H9 (cell line): ENCODE results near the gene TSC22D1. TPM values are rescaled to one million over a fixed set of nuclear protein-coding genes. Genes with fewer than 3 reads are reported as not detected.

Source experiments
- DNase-seq: peaks from one replicate; pipeline ENCODE4 v3.0.0-alpha.2; 2017
- H2AFZ ChIP-seq: one replicate; pipeline ENCODE4 v1.6.1; 2013; ENCODE audit warnings: mild to moderate bottlenecking, low read length, control low read depth, moderate library complexity
- H2AK5ac ChIP-seq: 2 replicates; pipeline ENCODE4 v1.6.1; 2013; ENCODE audit warnings: low read length, control low read depth, mixed read lengths; ENCODE audit not compliant: insufficient read length
- H2BK120ac ChIP-seq: one replicate; pipeline ENCODE4 v1.6.1; 2013; ENCODE audit warnings: low read depth, mild to moderate bottlenecking, low read length, control low read depth, inconsistent platforms; ENCODE audit not compliant: poor library complexity, severe bottlenecking
- H2BK12ac ChIP-seq: 2 replicates; pipeline ENCODE4 v1.6.1; 2013; ENCODE audit warnings: low read length, control low read depth, mixed read lengths, low read depth; ENCODE audit not compliant: insufficient read length
- H2BK15ac ChIP-seq: 2 replicates; pipeline ENCODE4 v1.6.1; 2013; ENCODE audit warnings: low read depth, low read length, control low read depth
- H2BK20ac ChIP-seq: one replicate; pipeline ENCODE4 v1.6.1; 2013; ENCODE audit warnings: low read depth, mild to moderate bottlenecking, low read length, control low read depth, inconsistent platforms; ENCODE audit not compliant: poor library complexity, severe bottlenecking
- H2BK5ac ChIP-seq: 2 replicates; pipeline ENCODE4 v1.6.1; 2013; ENCODE audit warnings: low read length, control low read depth, mixed read lengths; ENCODE audit not compliant: insufficient read length
- H3K14ac ChIP-seq: 2 replicates; pipeline ENCODE4 v1.6.1; 2013; ENCODE audit warnings: low read length, control low read depth; ENCODE audit not compliant: insufficient read depth
- H3K18ac ChIP-seq: 2 replicates; pipeline ENCODE4 v1.6.1; 2013; ENCODE audit warnings: low read depth, mild to moderate bottlenecking, mixed read lengths, low read length, control low read depth; ENCODE audit not compliant: insufficient read length
- H3K23ac ChIP-seq: 2 replicates; pipeline ENCODE4 v1.6.1; 2013; ENCODE audit warnings: low read length, control low read depth, mixed read lengths, low read depth; ENCODE audit not compliant: insufficient read length
- H3K23me2 ChIP-seq: 2 replicates; pipeline ENCODE4 v1.6.1; 2013; ENCODE audit warnings: low read depth, mild to moderate bottlenecking, mixed read lengths, low read length, control low read depth; ENCODE audit not compliant: insufficient read length, poor library complexity, severe bottlenecking
- H3K27ac ChIP-seq: 2 replicates; pipeline ENCODE4 v1.5.1; 2013; ENCODE audit warnings: low read length, control low read depth, mixed read lengths, low read depth; ENCODE audit not compliant: insufficient read length
- H3K27me3 ChIP-seq: 2 replicates; pipeline ENCODE4 v1.6.1; 2013; ENCODE audit warnings: low read length, control low read depth, inconsistent platforms; ENCODE audit not compliant: insufficient read depth
- H3K4ac ChIP-seq: 2 replicates; pipeline ENCODE4 v1.6.1; 2013; ENCODE audit warnings: low read depth, mild to moderate bottlenecking, control low read depth, inconsistent platforms, low read length, moderate library complexity
- H3K4me1 ChIP-seq: 2 replicates; pipeline ENCODE4 v1.6.1; 2013; ENCODE audit warnings: low read length, control low read depth, inconsistent platforms; ENCODE audit not compliant: insufficient read depth
- H3K4me2 ChIP-seq: 2 replicates; pipeline ENCODE4 v1.6.1; 2013; ENCODE audit warnings: low read length, control low read depth, mixed read lengths; ENCODE audit not compliant: insufficient read length, insufficient read depth
- H3K56ac ChIP-seq: 2 replicates; pipeline ENCODE4 v1.6.1; 2013; ENCODE audit warnings: low read depth, mild to moderate bottlenecking, mixed read lengths, low read length, control low read depth; ENCODE audit not compliant: insufficient read length
- H3K79me1 ChIP-seq: 2 replicates; pipeline ENCODE4 v1.6.1; 2013; ENCODE audit warnings: low read depth, mild to moderate bottlenecking, moderate library complexity, low read length, control low read depth, inconsistent platforms; ENCODE audit not compliant: insufficient read depth, poor library complexity, severe bottlenecking
- H3K79me2 ChIP-seq: 2 replicates; pipeline ENCODE4 v1.6.1; 2013; ENCODE audit warnings: low read length, control low read depth, inconsistent platforms; ENCODE audit not compliant: insufficient read depth
- H3K9ac ChIP-seq: 2 replicates; pipeline ENCODE4 v1.6.1; 2013; ENCODE audit warnings: low read length, control low read depth, mixed read lengths; ENCODE audit not compliant: insufficient read length; ENCODE audit errors: extremely low read depth
- H3K9me3 ChIP-seq: one replicate; pipeline ENCODE4 v1.6.1; 2013; ENCODE audit warnings: low read depth, low read length, inconsistent platforms; ENCODE audit not compliant: control insufficient read depth
- H3T11ph ChIP-seq: one replicate; pipeline ENCODE4 v1.6.1; 2013; ENCODE audit warnings: mild to moderate bottlenecking, low read length, control low read depth, inconsistent platforms
- H4K20me1 ChIP-seq: one replicate; pipeline ENCODE4 v1.6.1; 2013; ENCODE audit not compliant: control insufficient read depth, insufficient read length, insufficient read depth
- H4K5ac ChIP-seq: 2 replicates; pipeline ENCODE4 v1.6.1; 2013; ENCODE audit warnings: low read depth, mild to moderate bottlenecking, mixed read lengths, low read length, control low read depth; ENCODE audit not compliant: insufficient read length
- H4K8ac ChIP-seq: replicated peaks from 2 replicates; pipeline ENCODE4 v1.6.1; 2013; ENCODE audit warnings: low read length, control low read depth, mixed read lengths, low read depth; ENCODE audit not compliant: insufficient read length
- H4K91ac ChIP-seq: 2 replicates; pipeline ENCODE4 v1.6.1; 2013; ENCODE audit warnings: low read depth, mild to moderate bottlenecking, moderate library complexity, mixed read lengths, low read length, control low read depth; ENCODE audit not compliant: insufficient read length
- H3K27ac Mint-ChIP-seq, 3 experiments: 2 replicates in 2 of 3; 3 replicates in 1 of 3; pipeline ENCODE4 v1.8.0; 2020 to 2021; ENCODE audit warnings: mixed read lengths in 3 of 3, mild to moderate bottlenecking in 1 of 3, moderate library complexity in 1 of 3
- H3K27me3 Mint-ChIP-seq: 2 replicates; pipeline ENCODE4 v1.8.0; 2021; ENCODE audit warnings: low read depth, mild to moderate bottlenecking, moderate library complexity, mixed read lengths
- H3K36me3 Mint-ChIP-seq, 3 experiments: 2 replicates in 2 of 3; 3 replicates in 1 of 3; pipeline ENCODE4 v1.8.0; 2020 to 2021; ENCODE audit warnings: low read depth in 3 of 3, mixed read lengths in 3 of 3; ENCODE audit not compliant: insufficient read depth in 1 of 3
- H3K4me1 Mint-ChIP-seq, 2 experiments: 2 replicates each; pipeline ENCODE4 v1.8.0; 2020; ENCODE audit warnings: mixed read lengths in 2 of 2
- H3K4me3 Mint-ChIP-seq, 2 experiments: 2 replicates in 1 of 2; 3 replicates in 1 of 2; pipeline ENCODE4 v1.8.0; 2020 to 2021; ENCODE audit warnings: mild to moderate bottlenecking in 2 of 2, mixed read lengths in 2 of 2, moderate library complexity in 1 of 2
- H3K9me3 Mint-ChIP-seq, 2 experiments: 2 replicates in 1 of 2; 3 replicates in 1 of 2; pipeline ENCODE4 v1.8.0; 2020; ENCODE audit warnings: mild to moderate bottlenecking in 2 of 2, mixed read lengths in 2 of 2, moderate library complexity in 1 of 2
- CTCF ChIP-seq: fragments of 200-600 bp; sonication (generic); conservative IDR thresholded peaks from 3 replicates; pipeline ENCODE4 v1.8.0; 2021; ENCODE audit warnings: antibody characterized with exemption, mild to moderate bottlenecking
- WGBS: extraction: QIAGEN DNeasy Blood & Tissue Kit; methylation state at CpG from one replicate; pipeline ENCODE4 v1.1.7; 2013; ENCODE audit warnings: missing lambda C conversion rate, low lambda C conversion rate, mixed read lengths; ENCODE audit not compliant: insufficient read length; ENCODE audit errors: extremely low coverage; 5-methylcytosine and 5-hydroxymethylcytosine counted together
- total RNA-seq: library from RNA; stranded (reverse); gene quantifications from 2 replicates; pipeline ENCODE4 v1.2.1, GENCODE V29; 2021

TSC22D1 gene
- total RNA-seq, 1 experiment from 2014 or later, result 76.7 TPM

DNA sequence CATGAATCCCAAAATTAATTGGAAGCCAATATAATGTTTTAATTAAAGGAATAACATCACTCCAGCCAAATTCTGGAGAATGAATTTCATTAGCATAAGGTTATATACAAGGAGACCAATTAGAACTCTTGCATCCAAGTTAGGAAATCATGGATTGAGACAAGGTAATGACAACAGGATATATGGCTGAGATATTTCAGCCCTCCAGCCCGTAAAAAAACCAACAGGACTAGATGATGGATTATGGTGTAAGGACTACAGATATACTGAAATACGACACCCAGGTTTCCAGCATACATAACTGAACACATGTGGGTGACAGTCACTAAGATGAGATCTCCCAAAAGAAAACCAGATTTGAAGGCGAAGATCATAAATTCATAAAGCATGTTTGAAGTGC lies 56.5 kb downstream of the TSC22D1 start:
- Histone ChIP-seq H3K27me3 (no peaks in the 10 kb centered on the region), H3T11ph (no peak overlapping the region), H2BK5ac (no peak overlapping the region), H4K20me1 (no peaks in the 10 kb centered on the region), H3K79me1 (no peaks in the 10 kb centered on the region), H3K4me2 (no peak overlapping the region), H2BK20ac (no peak overlapping the region), H2BK12ac (no peak overlapping the region), H4K8ac (no peak overlapping the region), H3K9ac (no peak overlapping the region), H3K9me3 (no peaks in the 10 kb centered on the region), H2AK5ac (no peak overlapping the region), H3K4ac (no peak overlapping the region), H3K23ac (no peak overlapping the region), H3K27ac (no peak overlapping the region), H3K23me2 (no peaks in the 10 kb centered on the region), H2AFZ (no peak overlapping the region), H3K56ac (no peak overlapping the region), H2BK15ac (no peak overlapping the region), H4K91ac (no peak overlapping the region), H3K14ac (no peak overlapping the region), H3K4me1 (peaks cover 3% of the 10 kb centered on the region; the same call in 1 of the 2 replicates), H4K5ac (no peak overlapping the region), H2BK120ac (no peak overlapping the region), H3K18ac (no peak overlapping the region), H3K79me2 (no peaks in the 10 kb centered on the region)
- DNase-seq, result no peak
- WGBS, result no CpG with 5 or more reads among the region's 3 CpGs
- Mint-ChIP-seq H3K27me3 (no peaks in the 10 kb centered on the region), H3K36me3 (no peaks in the 10 kb centered on the region), H3K4me1 (peaks cover 8 to 16% of the 10 kb centered on the region in 2 experiments), H3K27ac (no peak overlapping the region), H3K9me3 (no peaks in the 10 kb centered on the region), H3K4me3 (no peak overlapping the region)
- no peak for TF ChIP-seq CTCF
